Measurements from ENCODE around the gene APBA1.
"Not testable (repeated sequence)": the region's sequence is repeated elsewhere in the genome, so short reads cannot be mapped to it uniquely, and the experiment has no call there.

APBA1 gene

GRCh38 chr9:69600314-69601047 lies 71.7 kb downstream of the APBA1 start:
- no peak overlapping the region for H3K4me3 ChIP-seq (ENCODE audit: insufficient read depth, low read depth, low read length, poor library complexity, severe bottlenecking)
- H3K9me3 ChIP-seq (ENCODE audit: control insufficient read depth, low read length): no peaks in the 10 kb centered on the region
- DNase-seq: no peak
- H3K4me1 ChIP-seq (ENCODE audit: control insufficient read depth, insufficient read depth, low read length, poor library complexity, severe bottlenecking): no peaks in the 10 kb centered on the region
- H3K36me3 ChIP-seq (ENCODE audit: control insufficient read depth, insufficient read depth, low read length): no peaks in the 10 kb centered on the region
- H3K27me3 ChIP-seq (replicated peaks; ENCODE audit: control insufficient read depth, insufficient read depth, low read length, poor library complexity, severe bottlenecking): no peaks in the 10 kb centered on the region
- no peak overlapping the region for H3K27ac ChIP-seq (ENCODE audit: insufficient read depth, low read length, poor library complexity, severe bottlenecking)

GRCh38 chr9:69599232-69599971 lies 72.8 kb downstream of the APBA1 start:
- Histone ChIP-seq H3K4me1 (ENCODE audit: control insufficient read depth, insufficient read depth, low read length, poor library complexity, severe bottlenecking) (no peaks in the 10 kb centered on the region), H3K36me3 (ENCODE audit: control insufficient read depth, insufficient read depth, low read length) (no peaks in the 10 kb centered on the region), H3K27me3 (replicated peaks; ENCODE audit: control insufficient read depth, insufficient read depth, low read length, poor library complexity, severe bottlenecking) (no peaks in the 10 kb centered on the region), H3K4me3 (ENCODE audit: insufficient read depth, low read depth, low read length, poor library complexity, severe bottlenecking) (no peak overlapping the region), H3K27ac (ENCODE audit: insufficient read depth, low read length, poor library complexity, severe bottlenecking) (no peak overlapping the region), H3K9me3 (ENCODE audit: control insufficient read depth, low read length) (no peaks in the 10 kb centered on the region)
- no peak for DNase-seq

DNA sequence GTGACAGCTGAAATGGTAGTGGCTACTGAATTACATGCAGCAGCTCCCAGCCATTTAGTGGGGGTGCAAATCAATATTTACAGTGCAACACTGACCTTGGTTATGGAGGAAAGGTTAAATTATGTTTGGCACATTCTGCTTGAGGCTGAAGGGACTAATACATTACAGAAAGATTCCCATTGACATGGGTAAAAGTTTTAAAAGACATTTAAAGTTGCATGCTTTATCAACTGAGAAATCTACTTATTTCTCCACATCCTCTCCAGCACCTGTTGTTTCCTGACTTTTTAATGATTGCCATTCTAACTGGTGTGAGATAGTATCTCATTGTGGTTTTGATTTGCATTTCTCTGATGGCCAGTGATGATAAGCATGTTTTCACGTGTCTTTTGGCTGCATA lies 75.3 kb downstream of the APBA1 start:
- H3K9me3 ChIP-seq (ENCODE audit: control insufficient read depth, low read length); H3K4me3 ChIP-seq (ENCODE audit: insufficient read depth, low read depth, low read length, poor library complexity, severe bottlenecking); H3K27ac ChIP-seq (ENCODE audit: insufficient read depth, low read length, poor library complexity, severe bottlenecking); H3K27me3 ChIP-seq (replicated peaks; ENCODE audit: control insufficient read depth, insufficient read depth, low read length, poor library complexity, severe bottlenecking); H3K36me3 ChIP-seq (ENCODE audit: control insufficient read depth, insufficient read depth, low read length); H3K4me1 ChIP-seq (ENCODE audit: control insufficient read depth, insufficient read depth, low read length, poor library complexity, severe bottlenecking); DNase-seq: not testable (repeated sequence)

GRCh38 chr9:69594180-69594579 lies 78.0 kb downstream of the APBA1 start:
- Histone ChIP-seq H3K9me3 (ENCODE audit: control insufficient read depth, low read length) (no peaks in the 10 kb centered on the region), H3K27me3 (replicated peaks; ENCODE audit: control insufficient read depth, insufficient read depth, low read length, poor library complexity, severe bottlenecking) (no peaks in the 10 kb centered on the region), H3K4me3 (ENCODE audit: insufficient read depth, low read depth, low read length, poor library complexity, severe bottlenecking) (no peak overlapping the region), H3K36me3 (ENCODE audit: control insufficient read depth, insufficient read depth, low read length) (no peaks in the 10 kb centered on the region), H3K27ac (ENCODE audit: insufficient read depth, low read length, poor library complexity, severe bottlenecking) (no peak overlapping the region), H3K4me1 (ENCODE audit: control insufficient read depth, insufficient read depth, low read length, poor library complexity, severe bottlenecking) (no peaks in the 10 kb centered on the region)
- no peak for DNase-seq

DNA sequence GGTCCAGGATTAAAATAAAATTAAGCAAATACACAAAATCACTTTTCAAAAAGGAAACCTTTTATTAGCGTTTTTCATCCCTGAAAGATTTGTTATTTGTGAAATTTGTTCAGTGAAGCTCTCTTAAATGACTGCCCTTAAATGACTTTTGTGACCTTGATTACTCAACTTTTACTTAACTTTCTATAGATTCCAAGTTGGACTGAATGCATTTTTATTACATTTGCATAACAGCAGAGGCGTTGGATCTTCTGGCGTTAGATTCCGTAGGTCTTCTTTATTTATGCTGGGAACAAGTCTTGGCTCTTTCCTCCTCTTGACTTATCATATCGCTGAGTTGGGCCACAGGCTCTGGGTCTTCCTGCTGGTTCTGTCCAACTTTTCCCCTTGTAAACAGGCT lies 78.4 kb downstream of the APBA1 start:
- Histone ChIP-seq H3K27ac (ENCODE audit: insufficient read depth, low read length, poor library complexity, severe bottlenecking) (no peak overlapping the region), H3K27me3 (replicated peaks; ENCODE audit: control insufficient read depth, insufficient read depth, low read length, poor library complexity, severe bottlenecking) (no peaks in the 10 kb centered on the region), H3K4me1 (ENCODE audit: control insufficient read depth, insufficient read depth, low read length, poor library complexity, severe bottlenecking) (no peaks in the 10 kb centered on the region), H3K9me3 (ENCODE audit: control insufficient read depth, low read length) (no peaks in the 10 kb centered on the region), H3K36me3 (ENCODE audit: control insufficient read depth, insufficient read depth, low read length) (no peaks in the 10 kb centered on the region), H3K4me3 (ENCODE audit: insufficient read depth, low read depth, low read length, poor library complexity, severe bottlenecking) (no peak overlapping the region)
- DNase-seq: no peak

GRCh38 chr9:69593301-69593700 lies 78.9 kb downstream of the APBA1 start:
- H3K9me3 ChIP-seq (ENCODE audit: control insufficient read depth, low read length): no peaks in the 10 kb centered on the region
- DNase-seq: no peak
- H3K4me3 ChIP-seq (ENCODE audit: insufficient read depth, low read depth, low read length, poor library complexity, severe bottlenecking): no peak overlapping the region
- H3K27me3 ChIP-seq (replicated peaks; ENCODE audit: control insufficient read depth, insufficient read depth, low read length, poor library complexity, severe bottlenecking): no peaks in the 10 kb centered on the region
- H3K4me1 ChIP-seq (ENCODE audit: control insufficient read depth, insufficient read depth, low read length, poor library complexity, severe bottlenecking): no peaks in the 10 kb centered on the region
- H3K36me3 ChIP-seq (ENCODE audit: control insufficient read depth, insufficient read depth, low read length): no peaks in the 10 kb centered on the region
- H3K27ac ChIP-seq (ENCODE audit: insufficient read depth, low read length, poor library complexity, severe bottlenecking): no peak overlapping the region

GRCh38 chr9:69590266-69590665 lies 81.9 kb downstream of the APBA1 start:
- Histone ChIP-seq H3K27ac (ENCODE audit: insufficient read depth, low read length, poor library complexity, severe bottlenecking) (no peak overlapping the region), H3K36me3 (ENCODE audit: control insufficient read depth, insufficient read depth, low read length) (no peaks in the 10 kb centered on the region), H3K27me3 (replicated peaks; ENCODE audit: control insufficient read depth, insufficient read depth, low read length, poor library complexity, severe bottlenecking) (no peaks in the 10 kb centered on the region), H3K4me1 (ENCODE audit: control insufficient read depth, insufficient read depth, low read length, poor library complexity, severe bottlenecking) (no peaks in the 10 kb centered on the region), H3K4me3 (ENCODE audit: insufficient read depth, low read depth, low read length, poor library complexity, severe bottlenecking) (no peak overlapping the region), H3K9me3 (ENCODE audit: control insufficient read depth, low read length) (no peaks in the 10 kb centered on the region)
- no peak for DNase-seq

- H3K27me3 ChIP-seq (replicated peaks; ENCODE audit: control insufficient read depth, insufficient read depth, low read length, poor library complexity, severe bottlenecking): no peaks in the 10 kb centered on the region
- no peaks in the 10 kb centered on the region for H3K36me3 ChIP-seq (ENCODE audit: control insufficient read depth, insufficient read depth, low read length)
- no peaks in the 10 kb centered on the region for H3K4me1 ChIP-seq (ENCODE audit: control insufficient read depth, insufficient read depth, low read length, poor library complexity, severe bottlenecking)
- DNase-seq: no peak
- no peak overlapping the region for H3K27ac ChIP-seq (ENCODE audit: insufficient read depth, low read length, poor library complexity, severe bottlenecking)
- H3K9me3 ChIP-seq (ENCODE audit: control insufficient read depth, low read length): no peaks in the 10 kb centered on the region
- no peak overlapping the region for H3K4me3 ChIP-seq (ENCODE audit: insufficient read depth, low read depth, low read length, poor library complexity, severe bottlenecking)
These were observed 83.0 kb downstream of the APBA1 start for GRCh38 chr9:69589156-69589555.

DNA sequence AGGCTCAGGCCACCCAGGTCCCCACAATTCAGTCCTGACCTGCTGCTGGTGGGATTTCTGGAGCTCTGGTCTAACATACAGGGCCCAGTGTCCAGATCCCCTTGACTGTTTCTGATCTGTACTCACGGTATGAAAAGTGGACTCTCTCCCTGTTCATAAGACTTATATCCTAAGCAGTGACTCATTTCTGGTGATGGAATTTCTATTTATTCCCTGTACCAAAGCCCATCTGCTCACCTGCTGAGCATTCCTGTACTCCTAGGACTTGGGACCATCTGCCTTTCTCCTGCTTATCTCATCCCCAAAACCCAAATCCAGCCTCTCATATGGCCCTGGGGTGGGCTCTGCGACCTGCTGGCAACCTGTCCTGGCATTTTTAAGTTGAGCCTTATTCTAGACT lies 86.6 kb downstream of the APBA1 start:
- DNase-seq: no peak
- Histone ChIP-seq H3K4me3 (ENCODE audit: insufficient read depth, low read depth, low read length, poor library complexity, severe bottlenecking) (no peak overlapping the region), H3K9me3 (ENCODE audit: control insufficient read depth, low read length) (no peaks in the 10 kb centered on the region), H3K27ac (ENCODE audit: insufficient read depth, low read length, poor library complexity, severe bottlenecking) (no peak overlapping the region), H3K36me3 (ENCODE audit: control insufficient read depth, insufficient read depth, low read length) (no peaks in the 10 kb centered on the region), H3K27me3 (replicated peaks; ENCODE audit: control insufficient read depth, insufficient read depth, low read length, poor library complexity, severe bottlenecking) (no peaks in the 10 kb centered on the region), H3K4me1 (ENCODE audit: control insufficient read depth, insufficient read depth, low read length, poor library complexity, severe bottlenecking) (no peaks in the 10 kb centered on the region)

- Histone ChIP-seq H3K36me3 (ENCODE audit: control insufficient read depth, insufficient read depth, low read length) (no peaks in the 10 kb centered on the region), H3K27ac (ENCODE audit: insufficient read depth, low read length, poor library complexity, severe bottlenecking) (no peak overlapping the region), H3K4me3 (ENCODE audit: insufficient read depth, low read depth, low read length, poor library complexity, severe bottlenecking) (no peak overlapping the region), H3K4me1 (ENCODE audit: control insufficient read depth, insufficient read depth, low read length, poor library complexity, severe bottlenecking) (no peaks in the 10 kb centered on the region), H3K9me3 (ENCODE audit: control insufficient read depth, low read length) (no peaks in the 10 kb centered on the region), H3K27me3 (replicated peaks; ENCODE audit: control insufficient read depth, insufficient read depth, low read length, poor library complexity, severe bottlenecking) (no peaks in the 10 kb centered on the region)
- no peak for DNase-seq
These were observed 87.4 kb downstream of the APBA1 start for GRCh38 chr9:69584759-69585158.

Measured in effector memory CD4-positive, alpha-beta T cell (primary cell).